ENCODE results near the gene GAMT. TPM values are rescaled to one million over a fixed set of nuclear protein-coding genes. Genes with fewer than 3 reads are reported as not detected.
A peak's percentile ranks its signal among the peaks of the same experiment; 100 is the strongest.

The GAMT gene
- total RNA-seq, 1 donor from 2014 or later: 7.1 TPM

DNA sequence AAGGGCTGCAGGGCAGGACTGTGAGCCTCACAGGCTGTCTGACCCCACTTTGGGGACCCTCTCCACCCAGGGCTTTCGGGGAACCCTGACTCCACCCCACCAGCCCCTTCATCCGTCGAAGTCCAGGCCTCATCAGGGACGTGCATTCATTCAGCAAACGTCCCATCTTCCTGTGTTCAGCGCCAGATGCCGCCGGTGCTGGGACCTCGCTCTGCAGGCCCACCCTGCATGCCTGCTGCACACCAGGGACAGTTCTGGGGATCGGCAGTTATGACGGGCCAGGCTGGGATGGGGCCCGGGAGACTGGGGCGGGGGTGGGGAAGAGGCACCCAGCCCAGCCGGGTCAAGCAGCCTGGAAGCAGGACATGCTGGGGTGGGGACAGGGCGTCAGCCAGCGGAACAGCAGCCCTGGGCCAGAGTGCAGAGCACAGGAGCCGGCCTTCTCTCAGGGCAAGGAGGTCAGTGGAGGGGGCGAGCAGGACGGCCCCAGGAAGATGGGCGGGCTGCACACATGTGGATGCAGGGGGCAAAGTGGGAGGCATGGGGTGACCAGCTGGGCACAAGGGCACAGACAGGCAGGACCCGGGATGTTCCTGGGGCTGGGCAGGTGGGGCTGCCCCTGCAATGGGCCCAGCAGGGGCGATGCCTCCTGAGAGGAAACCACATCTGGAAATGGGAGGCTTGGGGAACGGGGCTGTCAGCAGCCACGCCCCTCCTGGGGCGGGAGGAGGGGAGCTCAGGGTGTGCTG is 5.1 kb downstream of the GAMT start:
- DNase-seq: no peak
- Histone ChIP-seq H3K9me3 (no peaks in the 10 kb centered on the region), H3K27me3 (no peaks in the 10 kb centered on the region), H3K4me3 (no peak overlapping the region), H3K27ac (no peak overlapping the region), H3K36me3 (peaks cover 31% of the 10 kb centered on the region), H3K4me1 (peaks cover 7% of the 10 kb centered on the region)
- TF ChIP-seq, protein P1, sequence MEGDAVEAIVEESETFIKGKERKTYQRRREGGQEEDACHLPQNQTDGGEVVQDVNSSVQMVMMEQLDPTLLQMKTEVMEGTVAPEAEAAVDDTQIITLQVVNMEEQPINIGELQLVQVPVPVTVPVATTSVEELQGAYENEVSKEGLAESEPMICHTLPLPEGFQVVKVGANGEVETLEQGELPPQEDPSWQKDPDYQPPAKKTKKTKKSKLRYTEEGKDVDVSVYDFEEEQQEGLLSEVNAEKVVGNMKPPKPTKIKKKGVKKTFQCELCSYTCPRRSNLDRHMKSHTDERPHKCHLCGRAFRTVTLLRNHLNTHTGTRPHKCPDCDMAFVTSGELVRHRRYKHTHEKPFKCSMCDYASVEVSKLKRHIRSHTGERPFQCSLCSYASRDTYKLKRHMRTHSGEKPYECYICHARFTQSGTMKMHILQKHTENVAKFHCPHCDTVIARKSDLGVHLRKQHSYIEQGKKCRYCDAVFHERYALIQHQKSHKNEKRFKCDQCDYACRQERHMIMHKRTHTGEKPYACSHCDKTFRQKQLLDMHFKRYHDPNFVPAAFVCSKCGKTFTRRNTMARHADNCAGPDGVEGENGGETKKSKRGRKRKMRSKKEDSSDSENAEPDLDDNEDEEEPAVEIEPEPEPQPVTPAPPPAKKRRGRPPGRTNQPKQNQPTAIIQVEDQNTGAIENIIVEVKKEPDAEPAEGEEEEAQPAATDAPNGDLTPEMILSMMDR (IDR thresholded peaks at IDR 0.05): no peak
- intact Hi-C loops (cut with DNase I): no loop called here
- no peak for ATAC-seq

DNA sequence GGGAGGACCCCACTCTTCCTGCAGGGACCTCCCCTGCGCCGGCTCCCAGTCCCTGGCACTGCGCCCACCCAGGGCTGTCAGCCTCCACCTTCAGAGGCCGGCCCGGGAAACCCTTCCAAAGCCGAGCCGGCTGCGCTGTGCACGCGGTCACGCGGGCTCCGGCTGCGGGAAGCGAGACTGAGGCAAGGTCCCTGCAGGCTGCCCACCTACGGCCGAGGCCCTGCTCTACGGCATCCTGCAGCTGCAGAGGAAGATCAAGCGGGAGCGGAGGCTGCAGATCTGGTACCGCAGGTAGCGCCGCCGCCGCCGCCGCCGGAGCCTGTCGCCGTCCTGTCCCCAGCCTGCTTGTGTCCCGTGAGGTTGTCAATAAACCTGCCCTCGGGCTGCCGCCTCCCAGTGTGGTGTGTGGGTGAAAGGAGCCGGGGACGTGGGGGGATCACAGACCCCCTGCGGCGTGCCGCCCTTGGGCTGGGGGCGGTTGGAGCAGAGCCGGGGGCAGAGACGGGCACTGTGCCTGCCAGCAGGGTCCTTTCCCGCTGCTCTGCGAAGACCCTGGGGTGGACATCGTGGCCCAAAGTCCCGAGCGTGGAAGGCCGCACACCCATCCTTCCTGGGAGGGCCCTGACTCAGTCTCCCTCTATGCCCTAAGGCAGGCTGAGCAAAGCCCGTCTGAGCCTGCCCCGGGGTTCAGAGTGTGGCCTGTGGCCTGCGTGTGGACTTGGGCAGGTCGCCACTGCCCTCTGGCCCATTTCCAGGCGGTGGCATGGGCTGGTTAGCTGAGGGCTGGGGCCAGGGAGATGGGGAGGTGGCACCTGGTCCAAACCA is 5.9 kb downstream of the GAMT start:
- Histone ChIP-seq H3K27ac (no peak overlapping the region), H3K36me3 (peaks cover 39% of the 10 kb centered on the region), H3K9me3 (no peaks in the 10 kb centered on the region), H3K4me3 (no peak overlapping the region), H3K4me1 (no peaks in the 10 kb centered on the region), H3K27me3 (no peaks in the 10 kb centered on the region)
- intact Hi-C loops (cut with DNase I): no loop called here
- ATAC-seq: no peak
- TF ChIP-seq, protein P1 (IDR thresholded peaks at IDR 0.05): no peak
- no peak for DNase-seq

DNA sequence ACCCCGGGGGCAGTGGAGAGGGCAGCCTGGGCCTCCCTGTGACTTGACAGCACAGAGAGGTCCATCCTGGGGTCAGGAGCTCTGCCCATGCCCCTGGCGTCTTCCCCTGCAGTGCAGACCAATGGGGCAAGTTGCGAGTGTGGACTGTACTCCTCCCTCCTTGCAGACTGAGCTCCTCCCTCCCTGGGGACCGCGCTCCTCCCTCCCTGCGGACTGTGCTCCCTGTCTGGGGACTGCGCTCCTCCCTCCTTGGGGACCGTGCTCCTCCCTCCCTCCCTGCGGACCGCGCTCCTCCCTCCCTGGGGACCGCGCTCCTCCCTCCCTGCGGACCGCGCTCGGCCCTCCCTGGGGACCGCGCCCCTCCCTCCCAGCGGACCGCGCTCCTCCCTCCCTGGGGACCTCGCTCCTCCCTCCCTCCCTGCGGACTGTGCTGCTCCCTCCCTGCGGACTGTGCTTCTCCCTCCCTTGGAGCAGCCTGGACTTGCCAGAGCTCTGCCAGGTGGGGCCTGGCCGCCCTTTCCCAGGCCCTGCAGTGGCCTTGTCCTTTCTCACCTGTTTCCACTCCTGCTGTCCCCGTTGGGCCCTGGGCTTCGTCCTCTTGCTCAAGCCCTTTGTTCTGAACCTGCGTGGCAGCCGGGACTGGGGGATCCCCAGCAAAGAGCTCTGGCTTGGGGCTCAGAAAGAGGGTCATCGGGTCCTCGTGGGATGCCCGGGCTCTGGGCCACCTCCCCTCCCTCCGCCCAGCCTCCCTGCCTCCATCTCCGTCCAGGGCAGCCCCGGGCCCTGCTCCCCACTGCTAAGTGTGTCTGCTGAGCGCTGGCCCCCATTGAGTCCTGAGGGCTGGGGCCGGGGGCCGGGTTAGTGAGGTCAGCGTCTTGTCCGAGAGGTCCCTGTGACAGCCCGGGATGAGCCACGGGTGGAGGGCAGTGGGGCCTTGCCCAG is 6.8 kb downstream of the GAMT start:
- intact Hi-C loops (cut with DNase I): no loop called here
- TF ChIP-seq, protein P1 (IDR thresholded peaks at IDR 0.05): no peak
- ATAC-seq: peak; percentile 6

DNA sequence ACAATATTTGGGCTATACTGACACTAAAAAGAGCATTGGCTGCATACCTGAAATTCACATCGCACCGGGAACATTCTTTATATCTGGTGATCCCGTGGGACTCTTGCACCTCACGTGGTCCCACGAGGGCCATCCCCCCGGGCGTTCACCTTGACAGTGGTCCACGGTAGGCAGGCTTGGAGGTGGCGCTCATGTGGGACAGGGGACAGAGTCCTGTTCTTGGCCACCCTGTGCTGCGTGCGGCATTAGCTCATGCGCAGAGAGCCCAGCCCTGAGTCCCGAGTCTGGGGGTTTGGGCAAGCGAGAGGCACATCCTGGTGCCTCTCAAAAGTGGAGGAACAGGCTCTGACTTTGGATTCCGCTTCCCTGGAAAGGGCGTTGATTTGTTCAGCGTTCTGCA is 7.5 kb downstream of the GAMT start:
- Histone ChIP-seq H3K27me3 (no peaks in the 10 kb centered on the region), H3K9me3 (no peaks in the 10 kb centered on the region), H3K27ac (no peak overlapping the region), H3K4me3 (no peak overlapping the region), H3K36me3 (peaks cover 48% of the 10 kb centered on the region), H3K4me1 (no peaks in the 10 kb centered on the region)
- ATAC-seq (no peak), DNase-seq (no peak)
- intact Hi-C loops (cut with DNase I): no loop called here
- TF ChIP-seq, protein P1 (IDR thresholded peaks at IDR 0.05): no peak

More for the DNA sequence above, 6.8 kb downstream of the GAMT start:
- Histone ChIP-seq H3K27me3 (no peaks in the 10 kb centered on the region), H3K4me3 (no peak overlapping the region), H3K4me1 (no peaks in the 10 kb centered on the region), H3K27ac (no peak overlapping the region), H3K9me3 (no peaks in the 10 kb centered on the region), H3K36me3 (peaks cover 42% of the 10 kb centered on the region)
- no peak for DNase-seq

DNA sequence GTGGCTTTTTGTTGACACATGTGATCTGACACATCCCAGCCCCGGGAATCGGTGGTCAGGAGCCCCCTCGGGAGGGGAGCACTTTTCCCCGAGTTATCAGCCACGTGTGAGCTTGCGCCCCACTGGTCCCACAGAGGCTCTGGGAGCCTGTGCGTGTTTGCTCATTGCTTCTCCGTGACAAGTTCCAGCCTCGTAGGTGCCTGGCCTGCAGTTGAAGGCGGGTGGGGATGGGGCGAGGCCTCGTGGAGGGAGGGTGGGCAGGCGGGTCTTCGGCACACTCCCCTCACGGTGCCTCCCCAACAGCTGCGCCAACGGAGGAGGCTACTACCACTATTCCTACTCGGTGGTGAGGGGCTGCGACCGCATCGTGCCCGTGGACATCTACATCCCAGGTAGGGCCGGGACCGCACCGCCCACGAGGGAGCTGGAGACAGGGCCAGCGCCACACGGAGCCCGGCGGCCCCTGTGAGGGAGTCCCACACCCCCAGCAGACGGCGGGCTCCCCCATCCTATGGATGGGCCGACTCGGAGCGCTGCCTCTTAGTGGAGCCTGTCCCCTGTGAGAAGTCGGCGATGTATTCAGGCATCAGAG is 8.3 kb downstream of the GAMT start:
- ATAC-seq (no peak), DNase-seq (no peak)
- Histone ChIP-seq H3K4me1 (no peaks in the 10 kb centered on the region), H3K27me3 (no peaks in the 10 kb centered on the region), H3K4me3 (no peak overlapping the region), H3K27ac (no peak overlapping the region), H3K36me3 (peaks cover 52% of the 10 kb centered on the region), H3K9me3 (no peaks in the 10 kb centered on the region)
- TF ChIP-seq, protein P1 (IDR thresholded peaks at IDR 0.05): no peak
- intact Hi-C loops (cut with DNase I): no loop called here

Measured in upper lobe of right lung (tissue), 1 donor.